Measurements from ENCODE around the gene PRKAG2. TPM values are rescaled to one million over a fixed set of nuclear protein-coding genes. Genes with fewer than 3 reads are reported as not detected.
A peak's percentile ranks its signal among the peaks of the same experiment; 100 is the strongest.

Gene PRKAG2
- total and polyA plus RNA-seq, 2 of the 13 experiments (the other 11 are each of a cell fraction or from before 2014, with no cell fraction given) = 0.90 to 1.3 TPM

- no peak overlapping the region for H3K9ac ChIP-seq (ENCODE audit: insufficient read depth, low read depth, low read length)
- TF ChIP-seq GZF1 (CRISPR knock-in tag; IDR thresholded peaks at IDR 0.05) (no peak), ZNF629 (CRISPR knock-in tag; conservative IDR thresholded peaks at IDR 0.05) (peak; percentile 37; the same call in 1 of the 2 replicates)
- H3K36me3 ChIP-seq (replicated peaks in 1 of 2; ENCODE audit: control insufficient read depth in 1 of 2, insufficient read depth in 2 of 2, low read length in 2 of 2) = no peaks in the 10 kb centered on the region
- no peaks in the 10 kb centered on the region for H3K9me3 ChIP-seq (ENCODE audit: low read length)
- in situ Hi-C loops (cut with HindIII; ENCODE audit: extremely low pct_ligation_motif_present, low pct_unique_long_range_greater_than_20kb) (no loop called here), intact Hi-C loops (cut with micrococcal nuclease; ENCODE audit: unreplicated experiment) (no loop called here)
- CTCF ChIA-PET (ENCODE audit: low intra/inter-chr PET ratio, low total read pairs) = no interaction called here
- no peak overlapping the region for H3K4me3 ChIP-seq (replicated peaks in 1 of 3; ENCODE audit: insufficient read depth in 1 of 3, low read depth in 2 of 3, low read length in 3 of 3)
- H3K4me1 ChIP-seq (ENCODE audit: insufficient read depth, low read length) = no peaks in the 10 kb centered on the region; the same call in 1 of the 2 replicates
- 7% methylated on average over 2 of the region's 5 CpGs for WGBS (ENCODE audit: low lambda C conversion rate)
- ATAC-seq (peak; percentile 34; the same call in 1 of the 3 replicates), FAIRE-seq (no peak), DNase-seq (ENCODE audit: low spot score) (no peak)
- 0 out of 5 replicates have a peak, but pooled peaks cover 0 to 6% of the 10 kb centered on the region in 2 experiments for H3K27me3 ChIP-seq (ENCODE audit: control insufficient read depth in 1 of 2, insufficient read depth in 2 of 2, low read length in 2 of 2)
- H2AFZ ChIP-seq (ENCODE audit: low read length) = no peak overlapping the region
- no peak overlapping the region for H3K4me2 ChIP-seq (ENCODE audit: low read depth, low read length)
- H3K27ac ChIP-seq (ENCODE audit: extremely low read length, insufficient read depth, low read length) = no peak overlapping the region
- POLR2A ChIA-PET = no interaction called here
- no TSS peak for BruUV-seq (replicated peaks)
- H3K79me2 ChIP-seq (ENCODE audit: insufficient read depth, low read length) = no peaks in the 10 kb centered on the region
- H4K20me1 ChIP-seq (ENCODE audit: insufficient read depth, low read length) = no peaks in the 10 kb centered on the region
Measured at GRCh38 chr7:151716323-151716722, 160.6 kb downstream of the PRKAG2 start.

- Histone ChIP-seq H3K79me2 (ENCODE audit: insufficient read depth, low read length) (no peaks in the 10 kb centered on the region), H4K20me1 (ENCODE audit: insufficient read depth, low read length) (no peaks in the 10 kb centered on the region), H2AFZ (ENCODE audit: low read length) (no peak overlapping the region), H3K9me3 (ENCODE audit: low read length) (no peaks in the 10 kb centered on the region), H3K27me3 (ENCODE audit: control insufficient read depth in 1 of 2, insufficient read depth in 2 of 2, low read length in 2 of 2) (0 out of 5 replicates have a peak, but pooled peaks cover 0 to 6% of the 10 kb centered on the region in 2 experiments), H3K4me1 (ENCODE audit: insufficient read depth, low read length) (no peaks in the 10 kb centered on the region; the same call in 1 of the 2 replicates), H3K4me3 (replicated peaks in 1 of 3; ENCODE audit: insufficient read depth in 1 of 3, low read depth in 2 of 3, low read length in 3 of 3) (no peak overlapping the region), H3K4me2 (ENCODE audit: low read depth, low read length) (no peak overlapping the region), H3K27ac (ENCODE audit: extremely low read length, insufficient read depth, low read length) (no peak overlapping the region), H3K36me3 (replicated peaks in 1 of 2; ENCODE audit: control insufficient read depth in 1 of 2, insufficient read depth in 2 of 2, low read length in 2 of 2) (no peaks in the 10 kb centered on the region), H3K9ac (ENCODE audit: insufficient read depth, low read depth, low read length) (no peak overlapping the region)
- POLR2A ChIA-PET = no interaction called here
- DNase-seq (ENCODE audit: low spot score) (no peak), FAIRE-seq (no peak), ATAC-seq (no peak)
- intact Hi-C loops (cut with micrococcal nuclease; ENCODE audit: unreplicated experiment) (no loop called here), in situ Hi-C loops (cut with HindIII; ENCODE audit: extremely low pct_ligation_motif_present, low pct_unique_long_range_greater_than_20kb) (no loop called here)
- 54% methylated on average over 14 of the region's 14 CpGs for WGBS (ENCODE audit: low lambda C conversion rate)
- TF ChIP-seq ZNF484 (CRISPR knock-in tag; IDR thresholded peaks at IDR 0.05; ENCODE audit: borderline replicate concordance, low read depth) (no peak), ZNF512B (CRISPR knock-in tag; IDR thresholded peaks at IDR 0.05; ENCODE audit: borderline replicate concordance) (no peak), PLSCR1 (CRISPR knock-in tag; IDR thresholded peaks at IDR 0.05; ENCODE audit: borderline replicate concordance) (no peak), SRSF1 (optimal IDR thresholded peaks at IDR 0.05; ENCODE audit: low read depth, low read length) (no peak), GABPA (IDR thresholded peaks at IDR 0.05; ENCODE audit: low read depth, low read length) (no peak), GABPA (CRISPR knock-in tag; IDR thresholded peaks at IDR 0.05; ENCODE audit: low read depth) (no peak), NFE2 (CRISPR knock-in tag; IDR thresholded peaks at IDR 0.05) (no peak)
- CTCF ChIA-PET (ENCODE audit: low intra/inter-chr PET ratio, low total read pairs) = no interaction called here
- no TSS peak for BruUV-seq (replicated peaks)
Measured at GRCh38 chr7:151715666-151716315, 161.1 kb downstream of the PRKAG2 start.
